NCI-H524 treated with DMSO at 0.1 percent for 48 hours (cell line): ENCODE results near the gene COMTD1.

Experiments
- DNase-seq: peaks from one replicate; lab custom pipeline; 2025; lab: John Stamatoyannopoulos, UW

COMTD1 gene

DNA sequence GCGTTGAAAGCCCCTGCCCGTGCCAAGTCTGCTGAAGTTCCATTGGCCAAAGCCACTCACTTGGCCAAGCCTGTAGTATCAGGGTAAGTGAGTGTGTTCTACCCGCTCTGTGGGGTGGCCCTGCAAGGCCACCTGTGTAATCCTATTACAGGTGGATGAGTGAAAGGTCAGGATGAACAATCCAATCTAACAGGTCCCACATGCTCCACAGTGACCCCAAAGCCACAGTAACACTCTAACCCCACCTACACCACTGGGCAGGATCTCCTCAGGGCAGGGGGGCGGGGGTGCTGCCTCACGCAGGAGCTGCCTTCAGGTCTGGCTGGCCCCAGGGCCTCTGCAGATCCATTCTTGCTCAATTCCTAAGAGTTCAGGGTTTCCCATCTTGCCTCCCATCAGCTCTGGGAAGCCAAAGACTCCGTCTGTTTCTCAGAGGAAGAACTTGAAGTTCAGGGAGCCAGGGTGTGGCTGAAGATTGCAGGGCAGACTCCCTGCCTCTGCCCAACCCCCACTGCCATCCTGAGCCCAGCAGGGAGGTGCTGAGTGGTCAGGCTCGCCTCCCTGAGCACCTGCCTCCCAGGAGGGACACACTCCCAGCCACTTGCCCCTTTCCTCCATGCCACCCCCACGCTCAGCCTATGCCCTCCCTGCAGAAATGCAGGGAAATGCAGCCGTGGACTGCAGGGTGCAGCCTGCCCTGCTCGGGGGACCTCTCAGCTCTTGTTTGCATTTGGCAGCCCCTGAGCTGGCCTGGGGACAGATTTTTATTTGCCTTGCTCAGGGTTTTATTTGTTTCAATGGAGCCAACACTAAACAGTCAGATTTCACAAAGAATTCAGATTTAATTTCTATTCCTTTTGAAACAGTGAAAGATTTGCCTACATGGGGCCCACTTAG lies 9.8 kb upstream of the COMTD1 start:
- DNase-seq: no peak

GRCh38 chr10:75244487-75245353 lies 9.0 kb upstream of the COMTD1 start:
- DNase-seq: no peak

GRCh38 chr10:75243426-75243825 lies 7.7 kb upstream of the COMTD1 start:
- no peak for DNase-seq

DNA sequence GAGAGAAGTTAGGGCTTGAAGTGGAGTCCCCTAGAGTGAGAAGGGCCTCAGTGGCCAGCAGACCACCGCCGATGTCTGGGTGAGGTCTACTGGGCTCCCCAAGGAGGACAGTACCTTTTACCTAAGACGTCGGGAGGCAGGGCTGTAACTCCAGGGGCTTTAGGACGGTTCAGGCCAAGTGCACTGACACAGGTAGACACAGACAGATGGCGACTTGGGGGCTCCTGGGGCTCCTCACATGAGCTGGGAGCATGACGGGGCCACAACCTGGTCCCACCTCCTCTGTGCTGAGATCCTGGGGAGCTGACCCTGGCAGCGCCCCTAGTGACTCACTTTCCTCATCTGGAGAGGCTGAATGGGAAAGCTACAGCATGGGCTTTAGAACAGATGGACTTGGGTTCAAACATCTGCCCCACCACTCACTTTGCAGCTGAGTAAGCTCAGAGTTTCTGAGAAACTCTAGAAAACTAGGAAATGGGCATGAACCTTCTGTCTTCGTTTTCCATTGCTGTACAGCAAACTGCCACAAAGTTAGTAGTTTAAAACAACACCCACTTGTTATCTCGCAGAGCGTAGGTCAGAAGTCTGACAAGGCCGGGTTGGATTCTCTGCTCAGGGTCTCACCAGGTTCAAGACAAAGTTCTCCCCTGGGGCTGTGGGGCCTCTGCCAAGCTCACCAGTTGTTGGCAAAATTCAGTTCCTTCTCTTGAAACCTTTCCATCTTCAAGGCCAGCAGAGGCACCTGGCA lies 4.7 kb upstream of the COMTD1 start:
- DNase-seq: no peak

DNA sequence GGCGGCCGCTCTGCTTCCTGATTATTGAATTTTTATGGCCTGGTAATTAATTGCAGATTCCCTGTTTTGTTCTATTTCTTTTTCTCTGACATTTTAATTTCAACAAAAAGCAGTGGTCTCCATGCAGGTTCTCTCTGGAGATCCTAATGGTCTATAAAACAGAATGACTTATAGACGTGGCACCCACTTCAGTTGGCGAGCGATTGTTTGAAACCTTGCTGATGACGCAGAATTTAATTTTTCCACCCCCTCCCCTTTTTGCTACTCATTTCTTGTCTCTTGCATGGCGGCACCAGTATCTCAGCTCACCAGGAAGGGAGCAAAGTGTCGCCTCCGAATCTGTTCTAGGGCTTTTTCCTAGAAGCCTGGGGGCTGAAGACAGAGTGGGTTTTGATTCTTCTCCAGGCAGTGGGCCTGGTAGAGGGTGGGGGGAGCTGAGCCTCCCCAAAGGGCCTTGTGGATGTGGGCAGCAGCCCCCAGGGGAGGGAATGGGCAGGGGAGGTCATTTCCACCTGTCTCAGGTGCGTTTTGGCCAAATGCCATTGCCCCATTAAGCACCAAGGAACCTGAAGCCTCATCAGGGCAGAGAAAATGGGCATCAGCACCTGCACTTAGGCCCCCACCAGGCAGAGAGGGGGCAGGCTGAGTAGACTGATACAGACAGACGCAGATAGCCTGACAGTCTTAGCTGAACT lies 3.5 kb upstream of the COMTD1 start:
- no peak for DNase-seq

DNA sequence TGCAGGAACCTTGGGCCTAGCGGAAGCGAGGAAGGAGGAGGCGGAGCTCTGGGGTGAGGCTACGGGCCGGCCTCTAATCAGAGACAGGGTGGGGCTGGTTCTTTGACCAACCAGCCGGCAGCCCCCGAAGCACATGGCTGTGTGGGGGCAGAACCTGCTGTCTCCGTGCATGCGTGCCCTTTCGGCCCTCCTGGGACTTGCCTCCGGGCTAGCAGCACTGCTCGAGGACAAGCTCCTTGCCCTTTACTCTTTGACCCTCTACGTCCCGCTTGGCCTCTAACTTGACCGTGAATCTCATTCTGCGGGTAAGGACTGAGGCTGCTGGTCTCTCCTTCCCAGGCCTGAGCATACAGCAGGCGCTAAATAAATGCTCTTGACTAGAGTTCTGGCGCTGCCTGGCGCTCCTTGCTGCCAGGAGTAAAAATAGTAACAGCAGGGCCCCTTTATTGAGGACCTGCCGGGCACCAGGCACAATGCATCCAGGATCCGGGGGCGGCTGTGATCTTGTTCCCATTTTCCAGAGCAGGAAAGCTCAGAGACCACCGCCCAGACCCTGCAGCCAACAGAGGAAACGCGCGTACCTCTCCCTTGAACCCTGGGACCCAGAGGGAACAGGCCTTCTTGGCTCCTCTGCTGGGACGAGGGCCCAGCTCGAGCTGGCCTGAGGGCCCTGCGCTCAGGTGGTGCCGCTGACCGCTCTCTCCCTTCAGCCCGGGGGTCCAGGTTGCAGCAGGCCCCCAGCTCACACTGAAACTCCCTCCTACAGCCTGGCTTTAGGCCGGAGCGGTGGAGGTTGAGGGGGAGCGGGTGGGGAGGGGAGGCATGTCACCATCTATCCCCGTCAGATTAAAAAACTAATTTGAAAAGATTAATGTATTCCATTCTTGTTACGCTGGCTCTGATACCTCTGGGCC lies 2.7 kb upstream of the COMTD1 start:
- DNase-seq: no peak

DNA sequence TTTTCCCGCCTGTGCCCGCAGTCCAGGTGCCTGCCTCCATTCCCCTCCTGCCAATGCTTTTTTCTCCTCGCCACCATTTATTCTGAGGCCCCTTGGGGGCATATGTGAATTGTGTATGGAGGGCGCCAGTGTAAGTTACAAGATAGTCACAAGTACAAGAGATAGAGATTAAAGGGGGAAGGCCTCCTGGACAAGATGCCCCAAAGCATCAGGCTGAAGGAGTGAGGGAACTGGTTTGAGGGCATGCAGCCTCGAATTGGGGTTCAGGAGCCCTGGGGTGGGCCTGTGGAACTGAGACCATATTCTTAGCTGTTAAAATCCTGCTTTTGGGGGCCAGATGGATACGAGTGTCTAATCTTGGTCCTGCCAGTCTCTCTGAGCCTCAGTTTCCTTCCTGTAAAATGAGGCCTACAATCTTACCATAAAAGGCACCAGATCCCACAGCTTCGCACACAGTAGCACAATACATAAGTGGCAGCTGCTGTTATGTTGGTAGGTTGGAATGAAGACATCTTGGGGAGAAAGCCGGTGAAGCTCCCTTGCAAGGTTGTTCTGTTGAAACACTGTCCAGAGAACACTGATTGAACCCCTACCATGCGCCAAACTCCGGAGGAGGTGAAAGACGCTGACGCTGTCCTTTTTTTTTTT lies 545 bp upstream of the COMTD1 start:
- no peak for DNase-seq

DNA sequence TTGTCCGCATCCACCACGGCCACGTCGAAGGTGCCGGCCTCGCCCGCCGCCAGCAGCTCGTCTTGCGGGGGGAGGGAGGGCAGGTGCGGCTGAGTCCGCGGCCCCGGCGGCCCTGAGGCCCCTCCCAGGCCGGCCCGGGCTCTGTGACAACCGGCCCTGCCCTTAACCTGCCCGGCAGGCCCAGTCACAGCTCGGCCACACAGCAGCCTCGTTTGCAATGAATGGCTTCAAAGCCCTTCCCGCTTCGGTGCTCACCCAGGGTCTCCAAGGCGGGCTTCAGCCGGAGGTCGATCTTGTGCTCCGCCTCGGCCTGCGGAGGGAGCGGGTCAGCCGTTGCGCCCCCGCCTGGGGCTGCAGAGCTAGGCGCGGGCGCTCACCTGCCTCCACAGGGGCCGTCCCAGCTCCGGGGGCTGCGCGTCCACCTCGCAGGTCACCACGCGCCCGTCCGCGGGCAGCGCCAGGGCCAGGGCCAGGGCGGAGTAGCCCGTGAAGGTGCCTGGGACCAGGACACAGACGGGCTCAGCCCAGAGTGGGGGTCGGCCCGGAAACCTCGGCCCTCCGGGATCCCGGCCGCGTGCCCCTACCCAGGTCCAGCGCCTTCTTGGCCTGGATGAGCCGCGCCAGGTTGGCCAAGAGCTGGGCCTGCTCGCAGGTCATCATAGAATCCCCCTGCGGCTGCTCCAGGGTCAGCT lies 928 bp downstream of the COMTD1 start:
- DNase-seq: no peak

- no peak for DNase-seq
These were observed 1.6 kb downstream of the COMTD1 start for GRCh38 chr10:75234017-75234682.

DNA sequence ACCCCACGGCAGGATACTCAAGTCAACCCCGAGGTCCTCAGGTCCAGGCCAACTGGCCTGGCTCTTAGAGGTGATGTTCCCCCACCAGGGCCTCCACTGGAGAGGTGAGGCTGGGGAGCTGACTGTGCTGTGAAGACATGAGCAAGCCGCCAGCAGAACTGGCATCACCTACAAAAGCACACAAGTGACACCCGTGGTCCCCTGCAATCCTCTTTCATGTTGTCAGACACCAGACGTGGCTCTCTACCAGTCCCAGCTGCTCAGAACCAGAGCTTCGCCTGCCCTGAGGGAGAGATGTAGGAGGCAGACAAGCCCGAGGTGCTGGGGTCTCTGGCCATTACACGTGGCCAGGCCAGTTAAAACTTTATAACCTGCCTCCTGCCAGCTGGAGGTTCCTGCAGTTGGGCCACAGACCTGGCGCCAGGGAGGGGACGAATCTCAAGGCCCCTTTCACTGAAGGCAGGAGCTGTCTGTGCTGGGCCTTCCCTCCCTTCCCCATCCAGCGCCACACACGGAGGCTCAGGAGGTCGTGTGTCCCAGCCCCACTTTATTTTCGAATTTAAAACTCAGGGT lies 2.2 kb downstream of the COMTD1 start:
- DNase-seq: no peak

- no peak for DNase-seq
These were observed 3.8 kb downstream of the COMTD1 start for GRCh38 chr10:75231672-75232581.

DNA sequence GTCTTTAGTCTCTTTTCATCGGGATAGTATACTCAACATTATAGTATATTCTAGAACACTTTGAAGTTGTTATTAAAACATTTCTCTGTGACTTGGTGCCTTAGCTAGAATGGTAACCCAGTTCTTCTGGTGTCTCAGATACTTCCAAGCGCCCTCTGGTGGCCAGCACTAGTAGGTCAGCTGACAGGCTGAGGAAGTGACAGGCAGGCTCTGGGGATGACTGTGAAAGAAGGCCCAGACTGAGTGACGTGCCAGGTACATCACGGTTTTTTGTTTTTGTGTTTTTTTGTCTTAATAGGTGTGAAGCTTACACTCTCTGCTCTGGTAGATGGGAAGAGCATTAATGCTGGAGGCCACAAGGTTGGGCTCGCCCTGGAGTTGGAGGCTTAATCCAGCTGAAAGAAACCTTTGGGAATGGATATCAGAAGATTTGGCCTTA lies 5.1 kb downstream of the COMTD1 start:
- no peak for DNase-seq

DNA sequence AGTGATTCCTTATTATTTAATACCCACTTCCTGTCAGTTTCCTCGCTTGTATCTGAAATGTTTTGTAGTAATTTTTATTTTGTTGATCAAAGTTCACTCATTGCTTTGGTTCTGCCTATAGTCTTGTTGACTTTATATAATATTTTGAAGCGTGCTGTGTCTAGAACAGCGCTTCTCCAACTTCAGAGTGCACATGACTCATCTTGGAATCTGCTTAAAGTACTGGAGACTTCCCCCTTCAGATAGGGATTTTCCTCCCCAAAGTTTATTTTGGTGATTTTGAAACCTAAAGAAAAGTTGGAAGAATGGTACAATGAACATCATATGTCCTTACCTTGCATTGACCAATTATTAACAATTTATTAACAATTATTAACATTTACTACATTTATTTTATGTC lies 5.8 kb downstream of the COMTD1 start:
- DNase-seq: no peak

DNA sequence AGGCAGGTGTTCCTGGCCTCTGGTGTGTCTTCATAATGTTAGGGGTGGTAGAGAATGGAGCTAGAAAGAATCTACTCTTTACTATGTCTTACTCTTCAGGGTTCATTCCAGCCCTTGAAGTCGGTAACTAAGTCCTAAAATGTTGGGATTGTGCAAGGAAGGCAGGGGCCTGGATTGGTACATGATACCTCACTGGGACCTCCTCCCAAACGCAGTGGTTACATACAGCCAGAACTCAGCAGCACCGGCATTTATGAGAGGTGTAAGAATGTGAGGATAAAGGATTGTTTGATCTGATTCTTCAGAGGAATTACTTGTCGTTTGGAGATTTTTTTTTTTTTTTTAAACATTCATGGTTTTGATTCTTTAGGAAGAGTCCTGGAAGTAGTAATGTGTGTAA lies 6.9 kb downstream of the COMTD1 start:
- DNase-seq: no peak

DNA sequence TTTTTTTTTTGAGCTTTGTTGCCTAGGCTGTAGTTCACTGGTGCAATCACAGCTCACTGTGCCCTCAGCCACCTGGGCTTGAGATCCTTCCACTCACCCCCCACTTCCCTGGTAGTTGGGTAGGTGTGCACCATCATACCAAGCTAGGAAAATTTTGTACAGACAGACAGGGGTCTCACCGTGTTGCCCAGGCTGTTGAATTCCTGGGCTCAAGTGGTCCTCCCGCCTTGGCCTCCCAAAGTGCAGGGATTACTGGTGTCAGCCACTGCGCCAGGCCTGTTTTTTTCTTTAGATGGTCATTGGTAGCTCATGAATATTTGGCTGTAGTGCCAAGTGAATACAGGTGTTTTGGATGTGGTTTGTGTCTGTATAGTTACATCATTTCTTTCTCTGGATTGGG lies 7.5 kb downstream of the COMTD1 start:
- DNase-seq: no peak

DNA sequence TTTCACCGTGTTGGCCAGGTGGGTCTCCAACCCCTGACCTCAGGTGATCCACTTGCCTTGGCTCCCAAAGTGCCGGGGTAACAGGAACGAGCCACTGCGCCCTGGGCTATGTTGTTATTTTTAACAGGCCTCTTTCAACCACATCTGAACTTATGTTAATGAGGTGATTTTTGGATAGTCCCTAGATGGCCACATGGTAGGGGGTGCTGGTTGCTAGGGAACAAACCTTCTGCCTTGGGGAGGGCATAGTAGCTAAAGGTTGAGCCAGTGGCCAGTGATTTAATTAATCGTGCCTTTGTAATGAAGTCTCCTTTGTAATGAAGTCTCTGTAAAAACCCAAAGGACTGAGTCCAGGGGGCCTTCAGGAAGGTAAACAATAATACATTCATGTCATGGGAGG lies 9.1 kb downstream of the COMTD1 start:
- no peak for DNase-seq

DNA sequence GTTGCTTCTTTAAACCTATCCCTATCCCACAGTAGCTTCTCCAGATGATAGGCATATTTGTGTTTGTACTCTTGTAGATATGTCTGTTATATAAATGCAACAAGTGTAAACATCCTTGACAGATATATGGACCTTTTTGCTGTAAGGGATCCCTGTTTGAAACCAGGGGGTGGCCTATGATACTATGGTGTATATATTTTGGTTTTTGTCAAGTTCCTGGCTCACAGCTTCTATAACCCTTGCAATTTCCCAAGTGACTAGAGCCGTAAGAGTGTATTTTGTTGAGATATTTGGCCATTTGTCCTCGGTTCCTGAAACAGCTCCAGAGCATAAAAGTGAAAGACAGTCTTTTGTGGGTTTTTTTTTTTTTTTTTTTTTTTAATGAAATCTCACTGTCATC lies 9.7 kb downstream of the COMTD1 start:
- no peak for DNase-seq

GRCh38 chr10:75223507-75223906 lies 12.2 kb downstream of the COMTD1 start:
- DNase-seq: no peak
